Nephron (organoid): ENCODE measurements around the gene POU2AF2.

Source experiments
- H3K27ac Mint-ChIP-seq, 3 experiments: 2 replicates each; pipeline ENCODE4 v1.8.0; 2020; ENCODE audit warnings: mixed read lengths in 3 of 3, mild to moderate bottlenecking in 2 of 3, moderate library complexity in 1 of 3
- H3K27me3 Mint-ChIP-seq: 2 replicates; pipeline ENCODE4 v1.8.0; 2021; ENCODE audit warnings: low read depth, mild to moderate bottlenecking, moderate library complexity, mixed read lengths
- H3K36me3 Mint-ChIP-seq: 2 replicates; pipeline ENCODE4 v1.8.0; 2020; ENCODE audit warnings: low read depth, mixed read lengths
- H3K4me1 Mint-ChIP-seq: 2 replicates; pipeline ENCODE4 v1.8.0; 2020; ENCODE audit warnings: mixed read lengths
- H3K4me3 Mint-ChIP-seq, 3 experiments: 2 replicates each; pipeline ENCODE4 v1.8.0; 2020; ENCODE audit warnings: mild to moderate bottlenecking in 3 of 3, mixed read lengths in 3 of 3, moderate library complexity in 2 of 3
- H3K9me3 Mint-ChIP-seq: 2 replicates; pipeline ENCODE4 v1.8.0; 2020; ENCODE audit warnings: mixed read lengths
- CTCF ChIP-seq, 3 experiments: fragments of 200-600 bp; sonication (generic); IDR thresholded peaks; one replicate each; pipeline ENCODE4 v1.5.0; 2021; ENCODE audit warnings: antibody characterized with exemption in 3 of 3; ENCODE audit not compliant: unreplicated experiment in 3 of 3

Gene POU2AF2, protein sequence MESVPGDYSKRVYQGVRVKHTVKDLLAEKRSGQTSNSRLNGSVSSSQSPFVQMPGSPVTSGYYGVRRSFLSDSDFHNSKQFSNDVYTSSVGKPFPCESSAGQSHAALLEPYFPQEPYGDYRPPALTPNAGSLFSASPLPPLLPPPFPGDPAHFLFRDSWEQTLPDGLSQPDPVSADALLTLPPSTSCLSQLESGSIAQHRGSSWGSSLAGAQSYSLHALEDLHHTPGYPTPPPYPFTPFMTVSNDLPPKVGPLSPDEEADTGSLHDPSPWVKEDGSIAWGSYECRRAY

DNA sequence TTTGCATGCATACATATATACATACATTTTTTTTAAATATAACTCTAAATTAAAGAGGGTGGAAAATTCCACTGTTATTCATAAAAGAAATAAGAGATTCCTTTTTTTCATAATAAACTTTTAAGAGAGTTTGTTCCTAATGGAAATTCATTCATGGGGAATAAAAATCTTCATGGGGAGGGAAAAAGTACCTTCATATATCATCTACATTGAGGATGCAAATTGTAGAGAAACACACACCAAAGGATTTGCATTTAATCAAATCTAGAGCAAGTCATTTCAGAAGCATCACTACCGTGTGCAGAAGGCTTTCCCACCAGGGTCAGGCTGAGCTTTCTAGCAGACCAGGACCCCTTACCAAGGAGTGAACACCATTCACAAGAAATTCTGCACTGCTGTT lies at the start of gene POU2AF2:
POU2AF2 (plus strand) TSS at position 301 of the 400 bp plus-strand sequence. CDS start 129 bp downstream, outside the sequence.
- Mint-ChIP-seq H3K4me3 (no peak within 1 kb of the TSS), H3K9me3 (no peaks in the 10 kb centered on the region)

GRCh38 chr11:111200010-111200534 lies 45.5 kb upstream of the POU2AF2 start:
- no peak overlapping the region for H3K27ac Mint-ChIP-seq
- H3K27me3 Mint-ChIP-seq, result no peaks in the 10 kb centered on the region
- H3K4me1 Mint-ChIP-seq, result no peaks in the 10 kb centered on the region
- no peaks in the 10 kb centered on the region for H3K36me3 Mint-ChIP-seq
- peaks cover 7% of the 10 kb centered on the region for H3K9me3 Mint-ChIP-seq
- H3K4me3 Mint-ChIP-seq, result no peak overlapping the region
- no peak for TF ChIP-seq CTCF (IDR thresholded peaks at IDR 0.05; ENCODE audit: unreplicated experiment in 3 of 3)

More for the DNA sequence above, at the start of gene POU2AF2:
- Mint-ChIP-seq H3K4me1 (no peaks in the 10 kb centered on the region), H3K36me3 (no peaks in the 10 kb centered on the region), H3K27ac (no peak within 1 kb of the TSS), H3K27me3 (peaks cover 11% of the 10 kb centered on the region)
- TF ChIP-seq CTCF (IDR thresholded peaks at IDR 0.05; ENCODE audit: unreplicated experiment in 3 of 3), result no peak

- Mint-ChIP-seq H3K27ac (no peak overlapping the region), H3K4me3 (no peak overlapping the region), H3K36me3 (no peaks in the 10 kb centered on the region), H3K9me3 (peaks cover 3% of the 10 kb centered on the region), H3K4me1 (no peaks in the 10 kb centered on the region), H3K27me3 (no peaks in the 10 kb centered on the region)
- no peak for TF ChIP-seq CTCF (IDR thresholded peaks at IDR 0.05; ENCODE audit: unreplicated experiment in 3 of 3)
Measured at GRCh38 chr11:111204211-111204610, 41.3 kb upstream of the POU2AF2 start.

GRCh38 chr11:111205632-111206385 lies 39.7 kb upstream of the POU2AF2 start:
- no peak overlapping the region for H3K27ac Mint-ChIP-seq
- no peaks in the 10 kb centered on the region for H3K9me3 Mint-ChIP-seq
- TF ChIP-seq CTCF (IDR thresholded peaks at IDR 0.05; ENCODE audit: unreplicated experiment in 3 of 3), result no peak
- no peak overlapping the region for H3K4me3 Mint-ChIP-seq
- no peaks in the 10 kb centered on the region for H3K4me1 Mint-ChIP-seq
- H3K36me3 Mint-ChIP-seq, result no peaks in the 10 kb centered on the region
- no peaks in the 10 kb centered on the region for H3K27me3 Mint-ChIP-seq

DNA sequence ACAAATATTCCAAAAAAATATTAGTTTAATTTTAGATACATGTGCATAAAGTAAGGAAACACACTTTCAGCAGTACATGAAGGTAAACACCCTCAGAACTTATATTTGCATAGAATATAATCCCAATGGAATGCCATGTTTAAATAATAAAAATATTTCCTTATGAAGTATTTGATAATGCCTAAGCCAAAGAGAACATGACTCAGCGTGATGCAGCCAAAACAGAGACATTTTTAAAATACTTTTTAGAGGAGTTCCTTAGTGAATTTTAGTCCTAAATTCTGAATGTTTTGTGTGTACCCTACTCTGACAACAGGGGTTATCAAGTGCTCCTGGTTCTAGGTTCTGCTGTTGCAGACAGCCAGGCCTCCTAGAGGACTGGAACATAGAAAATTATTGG lies 39.1 kb upstream of the POU2AF2 start:
- no peaks in the 10 kb centered on the region for H3K4me1 Mint-ChIP-seq
- H3K27ac Mint-ChIP-seq, result no peak overlapping the region
- H3K27me3 Mint-ChIP-seq, result no peaks in the 10 kb centered on the region
- no peaks in the 10 kb centered on the region for H3K36me3 Mint-ChIP-seq
- no peak for TF ChIP-seq CTCF (IDR thresholded peaks at IDR 0.05; ENCODE audit: unreplicated experiment in 3 of 3)
- H3K9me3 Mint-ChIP-seq, result no peaks in the 10 kb centered on the region
- no peak overlapping the region for H3K4me3 Mint-ChIP-seq
